ENCODE measurements around the gene STRBP.
"Not testable (repeated sequence)": the region's sequence is repeated elsewhere in the genome, so short reads cannot be mapped to it uniquely, and the experiment has no call there.

Gene STRBP

DNA sequence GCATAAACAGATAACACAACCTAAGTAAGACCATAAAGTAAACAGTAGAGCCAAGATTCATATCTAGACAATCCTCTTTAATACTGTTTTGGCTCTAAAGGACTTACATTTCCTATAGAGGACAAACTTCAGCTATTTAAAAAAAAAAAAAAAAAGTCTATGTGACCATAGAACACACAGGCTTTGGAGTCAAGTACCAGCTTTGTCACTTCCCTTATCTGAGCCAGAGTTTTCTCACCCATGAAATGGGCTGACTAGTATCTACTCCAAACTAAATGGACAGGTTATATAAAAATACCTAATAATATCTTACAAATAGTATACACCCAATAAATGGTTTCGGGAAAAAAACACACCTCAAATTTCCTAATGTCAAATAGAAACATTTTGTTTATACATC is 81.3 kb downstream of the STRBP start:
- DNase-seq (ENCODE audit: low read depth) = no peak

DNA sequence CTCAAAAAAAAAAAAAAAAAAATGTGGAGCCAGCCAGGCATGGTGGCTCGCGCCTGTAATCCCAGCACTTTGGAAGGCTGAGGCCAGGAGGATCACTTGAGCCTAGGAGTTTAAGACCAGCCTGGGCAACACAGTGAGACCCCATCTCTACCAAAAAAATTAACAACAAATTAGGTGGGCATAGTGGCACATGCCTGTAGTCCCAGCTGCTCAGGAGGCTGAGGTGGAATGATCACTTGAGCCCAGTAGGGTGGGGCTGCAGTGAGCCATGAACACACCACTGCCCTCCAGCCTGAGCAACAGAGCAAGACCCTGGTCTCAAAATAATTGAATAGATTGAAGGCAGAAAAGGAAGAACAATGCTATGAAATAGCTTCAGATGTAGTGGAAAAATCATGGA is 82.4 kb downstream of the STRBP start:
- not testable (repeated sequence) for DNase-seq (ENCODE audit: low read depth)

GRCh38 chr9:123176949-123177348 is 91.4 kb downstream of the STRBP start:
- DNase-seq (ENCODE audit: low read depth) = no peak

GRCh38 chr9:123175854-123176629 is 92.3 kb downstream of the STRBP start:
- DNase-seq (ENCODE audit: low read depth) = no peak

DNA sequence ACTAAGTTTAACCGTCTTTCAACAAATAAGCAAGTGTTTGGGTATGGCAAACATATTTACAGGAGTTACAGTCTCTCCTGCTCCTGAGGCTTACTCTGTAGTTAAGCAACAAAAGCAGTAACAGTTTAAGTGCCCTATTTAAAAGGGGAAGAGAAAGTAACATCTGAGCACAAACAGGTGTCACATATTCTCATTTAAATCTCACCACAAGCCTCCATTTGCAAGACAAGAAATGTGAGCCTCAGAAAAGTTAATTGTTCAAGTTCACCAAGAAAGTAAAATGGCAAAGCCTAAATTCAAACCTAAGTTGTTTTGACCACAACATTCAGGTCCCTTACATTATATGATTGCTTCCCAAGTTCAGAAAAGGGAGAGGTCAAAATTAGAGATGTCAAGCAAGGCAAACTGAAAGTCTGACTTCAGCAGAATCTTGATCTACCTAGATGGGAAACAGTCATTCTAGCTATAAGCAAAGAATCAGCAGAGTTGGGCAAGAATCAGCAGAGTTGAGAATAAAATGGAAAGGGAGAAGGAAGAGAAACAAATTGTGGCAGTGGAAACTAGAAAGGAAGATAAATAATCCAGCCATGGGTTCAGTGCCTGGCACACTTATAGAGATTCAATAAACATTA is 93.4 kb downstream of the STRBP start:
- no peak for DNase-seq (ENCODE audit: low read depth)

DNA sequence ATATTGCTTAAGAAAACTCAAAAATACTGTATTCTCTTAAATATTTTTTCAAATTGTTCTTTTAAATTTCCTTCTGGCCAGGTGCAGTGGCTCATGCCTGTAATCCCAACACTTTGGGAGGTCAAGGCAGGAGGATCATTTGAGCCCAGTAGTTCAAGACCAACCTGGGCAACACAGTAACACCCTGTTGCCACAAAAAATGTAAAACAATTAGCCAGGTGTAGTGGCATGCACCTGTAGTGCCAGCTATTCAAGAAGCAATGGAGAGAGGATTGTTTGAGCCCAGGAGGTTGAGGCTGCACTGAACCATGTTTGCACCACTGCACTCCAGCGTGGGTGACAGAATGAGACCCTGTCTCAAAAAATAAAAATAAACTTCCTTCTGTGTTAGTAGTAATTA is 94.3 kb downstream of the STRBP start:
- no peak for DNase-seq (ENCODE audit: low read depth)

DNA sequence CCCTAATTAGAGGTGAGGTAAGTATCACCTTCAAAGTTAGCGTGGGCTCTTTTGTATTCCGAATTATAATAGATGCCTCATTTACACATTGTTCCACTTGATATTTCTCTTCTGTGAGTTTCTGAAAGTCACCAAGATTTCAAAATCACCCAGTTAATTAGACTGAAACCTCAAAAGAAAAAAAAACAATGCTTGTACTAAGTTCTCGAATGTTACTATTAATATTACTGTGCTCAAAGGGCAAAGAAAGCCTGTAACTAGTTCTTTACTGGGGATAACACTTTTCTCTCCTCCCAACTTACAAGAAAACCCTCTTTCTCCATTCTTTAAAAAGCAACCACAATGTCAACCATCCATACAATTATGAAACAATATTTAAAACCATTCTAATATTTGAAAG is 98.5 kb downstream of the STRBP start:
- no peak for DNase-seq (ENCODE audit: low read depth)

GRCh38 chr9:123168586-123168985 is 99.8 kb downstream of the STRBP start:
- no peak for DNase-seq (ENCODE audit: low read depth)

GRCh38 chr9:123167474-123167873 is 100.9 kb downstream of the STRBP start:
- DNase-seq (ENCODE audit: low read depth) = no peak

GRCh38 chr9:123165813-123166212 is 102.6 kb downstream of the STRBP start:
- DNase-seq (ENCODE audit: low read depth) = no peak

DNA sequence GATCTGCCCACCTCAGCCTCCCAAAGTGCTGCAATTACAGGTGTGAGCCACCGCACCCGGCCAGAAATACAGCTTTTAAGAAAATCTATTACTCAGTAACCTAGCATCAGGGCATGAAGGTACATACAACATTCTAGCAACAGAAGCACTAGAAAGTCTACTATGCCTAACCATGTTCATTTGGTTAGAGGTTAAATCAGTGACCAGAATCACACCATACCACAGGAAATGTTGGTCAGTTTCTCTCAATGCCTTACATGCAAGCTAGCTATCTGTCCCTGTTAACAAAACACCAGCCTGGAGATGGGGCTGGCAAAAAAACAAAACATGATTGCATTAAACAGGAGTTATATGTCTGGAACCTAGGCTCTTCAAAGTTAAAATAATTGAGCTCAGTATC is 104.1 kb downstream of the STRBP start:
- no peak for DNase-seq (ENCODE audit: low read depth)

GRCh38 chr9:123162791-123163345 is 105.5 kb downstream of the STRBP start:
- DNase-seq (ENCODE audit: low read depth) = no peak

DNA sequence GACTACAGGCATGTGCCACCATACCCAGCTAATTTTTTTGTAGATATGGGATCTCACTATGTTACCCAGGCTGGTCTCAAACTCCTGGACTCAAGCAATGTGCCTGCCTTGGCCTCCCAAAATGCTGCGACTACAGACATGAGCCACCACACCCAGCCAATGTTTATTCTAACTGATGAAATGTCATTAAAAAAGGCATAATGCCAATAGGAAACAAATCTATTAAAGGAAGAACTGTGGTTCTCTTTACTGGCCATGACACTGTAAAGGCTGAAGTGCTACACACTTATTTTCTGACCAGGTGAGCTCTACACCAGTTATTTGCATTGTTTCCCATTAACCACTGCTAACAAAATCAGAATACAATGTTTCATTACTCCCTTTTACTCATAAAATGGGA is 106.0 kb downstream of the STRBP start:
- no peak for DNase-seq (ENCODE audit: low read depth)

GRCh38 chr9:123157221-123157620 is 111.2 kb downstream of the STRBP start:
- no peak for DNase-seq (ENCODE audit: low read depth)

- no peak for DNase-seq (ENCODE audit: low read depth)
Observed at GRCh38 chr9:123150708-123151503, 117.5 kb downstream of the STRBP start.

- no peak for DNase-seq (ENCODE audit: low read depth)
Observed at GRCh38 chr9:123149067-123149466, 119.3 kb downstream of the STRBP start.

GRCh38 chr9:123138163-123138562 is 130.2 kb downstream of the STRBP start:
- no peak for DNase-seq (ENCODE audit: low read depth)

DNA sequence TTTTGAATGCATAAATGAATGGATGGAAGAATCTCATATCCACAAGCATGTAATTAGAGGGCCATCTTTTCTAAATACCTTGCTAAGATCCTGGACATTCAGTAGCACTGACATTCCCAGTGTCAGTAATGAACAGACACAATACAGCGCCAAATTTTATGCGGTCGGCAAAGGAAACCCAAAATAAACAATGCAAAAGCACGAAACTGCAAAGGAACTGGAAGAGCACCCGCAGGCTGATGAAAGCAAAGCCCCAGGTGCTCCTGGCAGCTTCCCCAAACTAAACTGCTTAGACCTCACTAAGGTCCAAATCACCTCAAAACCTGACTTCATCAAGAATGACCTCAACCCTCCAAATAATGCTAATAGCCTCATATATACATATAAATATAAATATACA is 133.0 kb downstream of the STRBP start:
- no peak for DNase-seq (ENCODE audit: low read depth)

DNA sequence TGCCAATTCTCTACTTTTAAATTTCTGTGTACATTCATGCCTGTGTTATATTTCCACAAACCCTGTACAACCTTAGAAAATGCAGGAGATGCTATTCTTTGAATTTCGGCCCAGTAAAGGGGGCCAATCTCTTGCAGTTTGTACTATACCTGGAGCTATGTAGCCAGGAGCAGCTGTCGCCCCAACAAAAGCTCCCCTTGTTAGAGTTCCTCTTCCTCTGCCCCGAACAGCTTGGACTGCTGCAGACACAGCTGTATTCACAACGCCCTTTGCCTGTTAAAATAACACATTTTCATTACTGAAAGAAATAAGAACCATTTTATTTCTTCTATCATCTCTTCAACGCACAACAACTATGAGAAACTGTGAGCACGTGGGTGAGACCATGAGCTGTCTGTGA is 135.7 kb downstream of the STRBP start:
- DNase-seq (ENCODE audit: low read depth) = no peak

DNA sequence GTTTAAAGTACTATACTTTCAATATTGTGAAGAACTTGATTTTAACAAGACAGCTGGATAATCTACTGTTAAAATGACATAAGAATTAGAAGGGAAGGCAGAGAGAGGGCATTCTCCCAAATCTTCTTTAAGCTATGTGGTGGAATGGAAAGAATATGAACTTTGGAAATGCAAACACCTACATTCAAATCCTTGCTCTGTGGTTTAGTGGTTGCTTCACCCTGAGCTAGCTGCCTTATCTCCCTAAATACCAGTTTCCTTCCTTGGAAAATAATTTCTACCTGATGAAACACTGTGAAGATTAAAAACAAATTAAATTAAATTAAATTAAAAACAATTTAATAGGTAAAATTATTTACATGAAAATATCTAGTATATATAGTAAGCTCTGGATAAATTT is 136.4 kb downstream of the STRBP start:
- no peak for DNase-seq (ENCODE audit: low read depth)

DNA sequence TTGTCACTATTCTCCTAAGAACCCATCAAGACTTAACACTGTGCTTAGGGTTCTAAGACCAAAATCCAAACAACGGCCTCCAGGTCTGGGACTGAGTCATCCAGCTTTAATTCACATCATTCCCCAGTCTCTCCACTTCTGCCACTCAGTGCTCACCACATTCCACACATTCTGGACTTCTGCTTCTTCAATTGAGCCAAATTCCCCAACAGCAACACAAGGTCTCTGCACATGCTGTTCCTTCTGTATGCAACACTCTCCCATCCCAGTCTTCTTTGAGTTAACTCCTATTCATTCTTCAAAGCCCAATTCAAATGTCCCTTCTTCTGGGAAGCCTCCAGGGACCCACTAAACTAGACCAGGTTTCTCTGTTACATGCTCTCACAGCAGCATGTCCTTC is 137.1 kb downstream of the STRBP start:
- DNase-seq (ENCODE audit: low read depth) = no peak

GRCh38 chr9:123129423-123129822 is 139.0 kb downstream of the STRBP start:
- no peak for DNase-seq (ENCODE audit: low read depth)

- DNase-seq (ENCODE audit: low read depth) = no peak
Observed at GRCh38 chr9:123128591-123128990, 139.8 kb downstream of the STRBP start.
